ENCODE measurements around the gene HOXB4. TPM values are rescaled to one million over a fixed set of nuclear protein-coding genes. Genes with fewer than 3 reads are reported as not detected.

Gene HOXB4
- total RNA-seq, 1 experiment from 2014 or later: not detected

DNA sequence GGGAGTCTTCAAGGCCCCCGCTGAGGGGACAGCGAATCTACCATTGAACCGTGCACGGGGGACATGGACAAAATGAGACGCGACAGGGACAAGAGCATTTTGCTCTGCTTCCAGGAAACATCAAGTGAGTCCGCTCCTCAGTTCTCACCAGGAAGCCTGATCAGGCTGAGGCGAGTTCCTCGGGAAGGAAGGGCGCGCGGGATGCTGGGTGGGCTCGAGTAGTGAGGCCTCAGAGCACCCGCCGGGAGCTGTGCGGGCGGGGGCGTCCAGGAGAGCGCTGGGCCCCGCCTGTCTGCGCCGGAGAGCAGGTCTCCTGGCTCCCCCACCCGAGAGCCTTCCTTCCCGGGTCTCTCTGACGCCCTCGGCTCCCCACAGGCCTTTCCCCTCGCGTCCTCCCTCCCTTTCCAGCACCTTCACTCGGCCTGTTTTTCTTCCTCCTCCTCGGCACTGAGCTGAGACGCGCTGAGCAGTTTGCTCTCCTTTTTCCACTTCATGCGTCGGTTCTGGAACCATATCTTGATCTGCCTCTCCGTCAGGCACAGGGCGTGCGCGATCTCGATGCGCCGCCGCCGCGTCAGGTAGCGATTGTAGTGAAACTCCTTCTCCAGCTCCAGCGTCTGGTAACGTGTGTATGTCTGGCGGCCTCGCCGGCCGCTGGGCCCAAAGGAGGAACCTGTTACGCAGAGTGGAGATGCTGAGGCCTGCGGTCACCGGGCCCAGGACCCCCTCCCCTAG, 18.0 kb upstream of the HOXB4 start:
- TF ChIP-seq, protein P1, sequence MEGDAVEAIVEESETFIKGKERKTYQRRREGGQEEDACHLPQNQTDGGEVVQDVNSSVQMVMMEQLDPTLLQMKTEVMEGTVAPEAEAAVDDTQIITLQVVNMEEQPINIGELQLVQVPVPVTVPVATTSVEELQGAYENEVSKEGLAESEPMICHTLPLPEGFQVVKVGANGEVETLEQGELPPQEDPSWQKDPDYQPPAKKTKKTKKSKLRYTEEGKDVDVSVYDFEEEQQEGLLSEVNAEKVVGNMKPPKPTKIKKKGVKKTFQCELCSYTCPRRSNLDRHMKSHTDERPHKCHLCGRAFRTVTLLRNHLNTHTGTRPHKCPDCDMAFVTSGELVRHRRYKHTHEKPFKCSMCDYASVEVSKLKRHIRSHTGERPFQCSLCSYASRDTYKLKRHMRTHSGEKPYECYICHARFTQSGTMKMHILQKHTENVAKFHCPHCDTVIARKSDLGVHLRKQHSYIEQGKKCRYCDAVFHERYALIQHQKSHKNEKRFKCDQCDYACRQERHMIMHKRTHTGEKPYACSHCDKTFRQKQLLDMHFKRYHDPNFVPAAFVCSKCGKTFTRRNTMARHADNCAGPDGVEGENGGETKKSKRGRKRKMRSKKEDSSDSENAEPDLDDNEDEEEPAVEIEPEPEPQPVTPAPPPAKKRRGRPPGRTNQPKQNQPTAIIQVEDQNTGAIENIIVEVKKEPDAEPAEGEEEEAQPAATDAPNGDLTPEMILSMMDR (conservative IDR thresholded peaks at IDR 0.05): no peak
- peaks cover 8 to 34% of the 10 kb centered on the region in 2 experiments for H3K4me1 Mint-ChIP-seq

More for the DNA sequence above, 18.0 kb upstream of the HOXB4 start:
- no peaks in the 10 kb centered on the region for H3K79me1 ChIP-seq (ENCODE audit: insufficient read depth, low read depth, low read length, poor library complexity, severe bottlenecking)
- no peaks in the 10 kb centered on the region for H3K9me3 ChIP-seq (ENCODE audit: control insufficient read depth, low read depth, low read length)
- no peak overlapping the region for H4K5ac ChIP-seq (ENCODE audit: insufficient read length, low read depth, low read length)
- no peak overlapping the region for H2AK5ac ChIP-seq (ENCODE audit: insufficient read length, low read length)
- H2BK20ac ChIP-seq (ENCODE audit: low read depth, low read length, poor library complexity, severe bottlenecking): no peak overlapping the region
- H3K23ac ChIP-seq (ENCODE audit: insufficient read length, low read depth, low read length): no peak overlapping the region
- H3K27ac ChIP-seq (ENCODE audit: insufficient read length, low read depth, low read length): no peak overlapping the region
- H2AFZ ChIP-seq (ENCODE audit: low read length): no peak overlapping the region
- no peak overlapping the region for H2BK15ac ChIP-seq (ENCODE audit: low read depth, low read length)
- no CpG with 5 or more reads among the region's 54 CpGs for whole genome bisulfite sequencing (ENCODE audit: extremely low coverage, insufficient read length, low lambda C conversion rate)
- H3K23me2 ChIP-seq (ENCODE audit: insufficient read length, low read depth, low read length, poor library complexity, severe bottlenecking): no peaks in the 10 kb centered on the region
- H3K27me3 ChIP-seq (ENCODE audit: insufficient read depth, low read length): peaks cover 99% of the 10 kb centered on the region
- no peaks in the 10 kb centered on the region for H3K36me3 Mint-ChIP-seq (ENCODE audit: insufficient read depth in 1 of 3, low read depth in 3 of 3)
- no peaks in the 10 kb centered on the region for H4K20me1 ChIP-seq (ENCODE audit: control insufficient read depth, insufficient read depth, insufficient read length)
- no peak overlapping the region for H3K4me2 ChIP-seq (ENCODE audit: insufficient read depth, insufficient read length, low read length)
- no peak overlapping the region for H2BK12ac ChIP-seq (ENCODE audit: insufficient read length, low read depth, low read length)
- H3T11ph ChIP-seq (ENCODE audit: low read length): no peak overlapping the region
- H3K27me3 Mint-ChIP-seq (ENCODE audit: low read depth): peaks cover 100% of the 10 kb centered on the region
- no peak overlapping the region for H2BK5ac ChIP-seq (ENCODE audit: insufficient read length, low read length)
- H3K27ac Mint-ChIP-seq: no peak overlapping the region; a peak in 1 of 7 replicates
- no peak for DNase-seq
- no peaks in the 10 kb centered on the region for H3K79me2 ChIP-seq (ENCODE audit: insufficient read depth, low read length)
- H3K4me3 Mint-ChIP-seq: peak overlapping the region in 1 of 2 experiments; percentile 60; a peak in 2 of 5 replicates
- no peak overlapping the region for H3K9ac ChIP-seq (ENCODE audit: extremely low read depth, insufficient read length, low read length)
- no peak overlapping the region for H2BK120ac ChIP-seq (ENCODE audit: low read depth, low read length, poor library complexity, severe bottlenecking)
- no peaks in the 10 kb centered on the region for H3K4me1 ChIP-seq (ENCODE audit: insufficient read depth, low read length)
- no peak overlapping the region for H3K18ac ChIP-seq (ENCODE audit: insufficient read length, low read depth, low read length)
- no peak overlapping the region for H3K4ac ChIP-seq (ENCODE audit: low read depth, low read length)
- no peak overlapping the region for H4K91ac ChIP-seq (ENCODE audit: insufficient read length, low read depth, low read length)
- H4K8ac ChIP-seq (replicated peaks; ENCODE audit: insufficient read length, low read depth, low read length): no peak overlapping the region
- no peak overlapping the region for H3K14ac ChIP-seq (ENCODE audit: insufficient read depth, low read length)
- no peak overlapping the region for H3K56ac ChIP-seq (ENCODE audit: insufficient read length, low read depth, low read length)
- H3K9me3 Mint-ChIP-seq: peaks cover 4 to 21% of the 10 kb centered on the region in 2 experiments; a peak in 2 of 5 replicates

All from H9 (cell line).